CD4-positive, alpha-beta memory T cell (primary cell): ENCODE results near the gene TFIP11. TPM values are rescaled to one million over a fixed set of nuclear protein-coding genes. Genes with fewer than 3 reads are reported as not detected.

Experiments
- microRNA-seq: library from miRNA; unstranded; fragments of <30 nt; microRNA quantifications from one replicate; pipeline ENCODE4 v1.2.0, GENCODE V29; 2021; ENCODE audit warnings: borderline replicate concordance, borderline number of aligned reads, borderline microRNAs expressed, mixed read lengths
- polyA plus RNA-seq, 2 donors: library from polyadenylated mRNA; unstranded; fragments of 300-500 nt; fragmentation: Illumina TruSeq; gene quantifications; one replicate each; pipeline ENCODE4 v1.2.3, GENCODE V29; 2021
- total RNA-seq, 2 experiments: library from RNA; stranded (reverse); gene quantifications; one replicate each; pipeline ENCODE4 v1.2.3, GENCODE V29; 2021

Gene TFIP11
- total and polyA plus RNA-seq, 4 experiments from 2014 or later: 22.2 to 74.5 (median 59.0) TPM

Small RNAs within 50 kb of the gene (microRNA-seq; reads per million reads assigned to microRNA genes)
- 3.8 reads per million, percentile 19 among the genes with 10 or more reads in this experiment for gene MIR548J

Other genes starting within 250 kb of the TFIP11 start
- 1 to 10 TPM; 4.0 to 4.1 TPM for gene ASPHD2, start 83.2 kb downstream of the TFIP11 start, total RNA-seq
- 1 to 10 TPM; 2.8 to 4.1 TPM for gene ASPHD2, start 83.2 kb downstream of the TFIP11 start, polyA plus RNA-seq
- gene HPS4, start 28.7 kb downstream of the TFIP11 start, total RNA-seq: 10 to 100 TPM; 54.0 to 59.7 TPM
- gene HPS4, start 28.7 kb downstream of the TFIP11 start, polyA plus RNA-seq: 10 to 100 TPM in 1 of 2 donors, 1 to 10 TPM in 1; 7.9 to 19.7 TPM
- 10 to 100 TPM; 19.5 to 20.7 TPM for gene SRRD, start 28.6 kb downstream of the TFIP11 start, total RNA-seq
- gene SRRD, start 28.6 kb downstream of the TFIP11 start, polyA plus RNA-seq: 10 to 100 TPM; 17.6 to 28.9 TPM
- 10 to 100 TPM; 23.9 to 27.9 TPM for gene TPST2, start 77.7 kb upstream of the TFIP11 start, total RNA-seq
- gene TPST2, start 77.7 kb upstream of the TFIP11 start, polyA plus RNA-seq: 10 to 100 TPM; 46.6 to 47.8 TPM
- gene CRYBB1, start 105.6 kb upstream of the TFIP11 start, total RNA-seq: not detected
- gene CRYBB1, start 105.6 kb upstream of the TFIP11 start, polyA plus RNA-seq: not detected
- gene CRYBA4, start 109.5 kb upstream of the TFIP11 start, total RNA-seq: not detected
- gene CRYBA4, start 109.5 kb upstream of the TFIP11 start, polyA plus RNA-seq: not detected
- gene MIAT, start 145.1 kb upstream of the TFIP11 start, total RNA-seq: 100 to 1,000 TPM; 260 to 270 TPM
- gene MIAT, start 145.1 kb upstream of the TFIP11 start, polyA plus RNA-seq: 1 to 10 TPM in 1 of 2 donors, under 1 TPM in 1; 0.54 to 4.7 TPM